ENCODE data around the gene TNFRSF4.

- TF ChIP-seq, protein P1, sequence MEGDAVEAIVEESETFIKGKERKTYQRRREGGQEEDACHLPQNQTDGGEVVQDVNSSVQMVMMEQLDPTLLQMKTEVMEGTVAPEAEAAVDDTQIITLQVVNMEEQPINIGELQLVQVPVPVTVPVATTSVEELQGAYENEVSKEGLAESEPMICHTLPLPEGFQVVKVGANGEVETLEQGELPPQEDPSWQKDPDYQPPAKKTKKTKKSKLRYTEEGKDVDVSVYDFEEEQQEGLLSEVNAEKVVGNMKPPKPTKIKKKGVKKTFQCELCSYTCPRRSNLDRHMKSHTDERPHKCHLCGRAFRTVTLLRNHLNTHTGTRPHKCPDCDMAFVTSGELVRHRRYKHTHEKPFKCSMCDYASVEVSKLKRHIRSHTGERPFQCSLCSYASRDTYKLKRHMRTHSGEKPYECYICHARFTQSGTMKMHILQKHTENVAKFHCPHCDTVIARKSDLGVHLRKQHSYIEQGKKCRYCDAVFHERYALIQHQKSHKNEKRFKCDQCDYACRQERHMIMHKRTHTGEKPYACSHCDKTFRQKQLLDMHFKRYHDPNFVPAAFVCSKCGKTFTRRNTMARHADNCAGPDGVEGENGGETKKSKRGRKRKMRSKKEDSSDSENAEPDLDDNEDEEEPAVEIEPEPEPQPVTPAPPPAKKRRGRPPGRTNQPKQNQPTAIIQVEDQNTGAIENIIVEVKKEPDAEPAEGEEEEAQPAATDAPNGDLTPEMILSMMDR (IDR thresholded peaks at IDR 0.05; ENCODE audit: borderline replicate concordance, extremely low read depth, low read length, poor library complexity, severe bottlenecking) = no peak
- TF ChIP-seq EZH2 (IDR thresholded peaks at IDR 0.05; ENCODE audit: borderline replicate concordance, low read depth, low read length, severe bottlenecking) = no peak
These were observed 24.8 kb downstream of the TNFRSF4 start for GRCh38 chr1:1189111-1189510.

All from DND-41 (cell line).